ENCODE measurements around the gene GAD2. TPM values are rescaled to one million over a fixed set of nuclear protein-coding genes. Genes with fewer than 3 reads are reported as not detected.
A peak's percentile ranks its signal among the peaks of the same experiment; 100 is the strongest.

The GAD2 gene
- total and polyA plus RNA-seq, 2 experiments from 2014 or later: 0.56 to 0.86 TPM

- TF ChIP-seq EZH2phosphoT487 (IDR thresholded peaks at IDR 0.05; ENCODE audit: unreplicated experiment) (no peak), ETS1 (IDR thresholded peaks at IDR 0.05) (no peak), NANOG (IDR thresholded peaks at IDR 0.05; ENCODE audit: borderline replicate concordance) (no peak), JUNB (IDR thresholded peaks at IDR 0.05; ENCODE audit: unreplicated experiment) (no peak)
Observed at GRCh38 chr10:26194275-26194674, 22.3 kb upstream of the GAD2 start (continued).

GRCh38 chr10:26197248-26197647 is 19.3 kb upstream of the GAD2 start:
- no peaks in the 10 kb centered on the region for H3K9me2 ChIP-seq (ENCODE audit: insufficient read depth)
- Mint-ChIP-seq H3K27ac (no peak overlapping the region), H3K27me3 (ENCODE audit: insufficient read depth, low read depth, poor library complexity) (no peaks in the 10 kb centered on the region), H3K36me3 (ENCODE audit: low read depth) (no peaks in the 10 kb centered on the region), H3K9me3 (no peaks in the 10 kb centered on the region), H3K4me3 (no peak overlapping the region), H3K4me1 (peaks cover 14% of the 10 kb centered on the region; the same call in 2 of the 3 replicates)
- H3K4me1 ChIP-seq (ENCODE audit: insufficient read depth): peaks cover 13% of the 10 kb centered on the region
- H3K79me2 ChIP-seq (replicated peaks; ENCODE audit: insufficient read depth): no peaks in the 10 kb centered on the region
- ATAC-seq: no peak
- no peak overlapping the region for H3K4me2 ChIP-seq
- no peaks in the 10 kb centered on the region for H3K27me3 ChIP-seq (ENCODE audit: insufficient read depth)
- no peak for DNase-seq (ENCODE audit: low spot score)
- H3K4me3 ChIP-seq: no peak overlapping the region
- 0 out of 2 replicates have a peak overlapping the region, but pooled peaks have one; percentile 28 for H2AFZ ChIP-seq
- no peak overlapping the region for H3K27ac ChIP-seq (ENCODE audit: low read depth)
- no peaks in the 10 kb centered on the region for H3F3A ChIP-seq (replicated peaks; ENCODE audit: low read depth)
- no peaks in the 10 kb centered on the region for H4K20me1 ChIP-seq (replicated peaks; ENCODE audit: insufficient read depth)
- H3K36me3 ChIP-seq (ENCODE audit: insufficient read depth): no peaks in the 10 kb centered on the region
- TF ChIP-seq ZNF114 (CRISPR knock-in tag; IDR thresholded peaks at IDR 0.05) (no peak), ZNF331 (CRISPR knock-in tag; IDR thresholded peaks at IDR 0.05; ENCODE audit: low read depth) (no peak), EZH2 (IDR thresholded peaks at IDR 0.05; ENCODE audit: low read depth, unreplicated experiment) (no peak), REST (IDR thresholded peaks at IDR 0.05; ENCODE audit: unreplicated experiment) (no peak), POLR2AphosphoS5 (IDR thresholded peaks at IDR 0.05; ENCODE audit: low read depth) (no peak), STAT1 (IDR thresholded peaks at IDR 0.05; ENCODE audit: unreplicated experiment) (no peak), CTCF (conservative IDR thresholded peaks at IDR 0.05; ENCODE audit: low read depth in 2 of 2) (no peak), EZH2phosphoT487 (IDR thresholded peaks at IDR 0.05; ENCODE audit: unreplicated experiment) (no peak), ETS1 (IDR thresholded peaks at IDR 0.05) (no peak), CREB1 (CRISPR knock-in tag; IDR thresholded peaks at IDR 0.05; ENCODE audit: low read depth) (no peak), NANOG (IDR thresholded peaks at IDR 0.05; ENCODE audit: borderline replicate concordance) (no peak), JUNB (IDR thresholded peaks at IDR 0.05; ENCODE audit: unreplicated experiment) (no peak)

Data from GM23338 (cell line).